ENCODE data around the gene MYB.
"Not testable (repeated sequence)": the region's sequence is repeated elsewhere in the genome, so short reads cannot be mapped to it uniquely, and the experiment has no call there.

MYB gene

DNA sequence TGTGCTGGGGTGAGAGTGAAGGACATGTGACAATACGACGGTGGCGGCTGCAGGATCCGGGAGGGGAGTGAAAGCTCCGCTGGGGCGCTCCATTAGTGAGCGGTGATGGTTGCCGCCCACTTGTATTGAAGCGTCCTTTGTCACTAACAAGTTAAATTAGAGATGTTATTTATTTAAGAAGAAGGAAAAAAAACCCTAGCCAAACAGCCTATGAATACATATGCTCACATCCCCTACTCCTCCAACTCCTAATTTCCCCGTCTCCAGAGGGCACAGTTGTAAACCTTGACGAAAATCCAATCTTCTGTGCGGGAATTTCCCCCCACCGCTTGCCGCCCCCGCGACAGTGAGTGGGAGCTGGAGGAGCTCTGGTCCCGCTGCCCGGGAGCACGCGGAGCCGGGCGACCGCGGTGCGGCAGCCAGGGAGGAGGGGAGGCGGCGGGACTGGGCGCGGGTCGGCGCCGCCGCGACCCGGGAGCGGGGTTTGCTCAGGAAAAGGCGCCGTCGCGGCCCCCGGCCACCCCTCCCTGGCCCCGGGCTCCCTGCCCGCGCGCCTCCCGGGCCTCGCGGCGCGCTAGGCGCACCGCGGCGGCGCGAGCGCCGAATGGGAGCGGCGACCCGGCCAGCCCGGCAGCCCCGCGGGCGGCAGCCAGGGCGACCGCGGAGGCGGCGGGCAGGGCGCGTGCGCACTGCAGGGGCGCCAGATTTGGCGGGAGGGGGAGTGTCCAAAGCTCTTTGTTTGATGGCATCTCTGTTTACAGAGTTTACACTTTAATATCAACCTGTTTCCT lies at the start of gene MYB:
Gene MYB (plus strand): TSS at position 767 of the 791 bp plus-strand sequence. CDS start 206 bp downstream, outside the sequence.
- DNase-seq = peak; percentile 79

- DNase-seq = no peak
Measured at GRCh38 chr6:135132776-135133175, 48.3 kb upstream of the MYB start.

- DNase-seq = no peak
Measured at GRCh38 chr6:135135835-135136234, 45.3 kb upstream of the MYB start.

DNA sequence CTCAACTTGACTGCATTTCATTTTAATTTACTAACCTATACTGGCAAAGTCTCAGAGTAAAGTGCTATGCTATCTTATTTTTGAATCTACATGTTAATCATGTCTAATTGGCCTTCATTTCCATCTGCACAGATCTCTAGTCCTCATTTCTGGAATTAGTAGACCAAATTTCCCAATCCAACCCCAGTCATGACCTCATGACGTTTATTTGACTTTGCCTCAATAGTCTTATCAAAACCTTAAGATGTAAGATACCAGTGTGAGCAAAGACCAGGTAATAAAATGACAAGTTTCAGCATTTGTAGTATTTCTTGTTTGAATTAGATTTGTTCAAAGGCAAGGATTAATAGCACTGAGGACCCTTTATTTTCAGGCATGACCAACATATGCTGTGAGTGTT lies 43.3 kb upstream of the MYB start:
- DNase-seq = no peak

DNA sequence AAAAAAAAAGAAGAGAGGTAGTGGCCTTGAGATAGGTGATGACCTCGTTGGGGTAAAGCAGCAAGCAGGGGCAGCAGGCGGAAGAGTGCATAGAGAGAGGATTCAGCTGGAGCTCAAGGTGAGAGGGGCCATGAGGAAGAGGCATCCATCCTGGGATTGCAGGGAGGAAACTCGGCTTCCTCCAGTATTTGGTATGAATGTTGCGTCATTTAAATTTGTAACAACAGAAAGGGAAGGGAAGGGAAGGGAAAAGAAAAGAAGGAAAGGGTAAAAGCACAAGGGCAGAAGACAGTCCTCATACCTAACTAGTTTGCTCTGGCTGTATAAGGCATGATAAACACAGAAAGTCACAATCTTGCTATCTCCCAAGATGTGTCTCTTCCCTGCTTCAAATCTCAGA lies 39.9 kb upstream of the MYB start:
- DNase-seq = no peak

DNA sequence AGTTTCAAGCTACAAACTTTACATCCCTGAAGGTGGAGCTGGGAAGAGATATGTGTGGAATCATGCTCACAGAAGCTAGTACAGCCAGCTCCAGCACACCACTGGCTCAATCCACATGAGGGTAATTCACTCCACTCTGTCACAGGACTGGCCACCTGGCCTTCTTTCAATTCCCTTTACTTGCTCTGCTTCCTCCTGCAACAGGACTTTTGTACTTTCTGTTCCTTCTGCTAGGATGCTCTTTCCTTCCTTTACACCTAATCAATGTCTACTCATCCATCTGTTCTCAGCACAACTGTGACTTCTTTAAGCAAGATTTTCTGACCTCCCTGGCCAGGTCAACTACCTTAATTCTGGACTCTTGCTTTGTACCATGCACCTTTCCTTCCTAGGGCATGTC lies 39.4 kb upstream of the MYB start:
- no peak for DNase-seq

GRCh38 chr6:135142232-135142631 lies 38.9 kb upstream of the MYB start:
- DNase-seq = not testable (repeated sequence)

DNA sequence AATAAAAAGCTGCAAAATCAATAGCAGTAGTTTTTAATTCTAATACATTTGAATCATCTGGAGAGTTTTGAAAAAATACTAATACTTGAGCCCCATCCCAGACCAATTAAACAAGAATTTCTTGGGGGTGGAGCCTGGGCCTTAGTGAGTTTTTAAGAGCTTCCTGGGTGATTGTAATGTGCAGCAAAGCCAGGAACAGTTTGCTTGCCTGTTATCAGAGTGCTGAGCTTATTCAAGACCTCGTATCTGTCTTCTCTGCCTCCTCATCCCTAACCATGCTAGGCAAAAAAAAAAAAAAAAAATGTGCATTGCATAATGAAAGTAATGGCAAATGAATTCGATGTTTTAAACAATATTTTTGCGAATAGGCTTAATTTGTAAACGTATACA lies 36.4 kb upstream of the MYB start:
- no peak for DNase-seq

- DNase-seq = no peak
Measured at GRCh38 chr6:135145063-135145800, 35.9 kb upstream of the MYB start.

GRCh38 chr6:135146162-135146934 lies 34.8 kb upstream of the MYB start:
- DNase-seq = no peak

GRCh38 chr6:135147637-135148592 lies 33.2 kb upstream of the MYB start:
- no peak for DNase-seq

- DNase-seq = no peak
Measured at GRCh38 chr6:135148889-135149288, 32.2 kb upstream of the MYB start.

DNA sequence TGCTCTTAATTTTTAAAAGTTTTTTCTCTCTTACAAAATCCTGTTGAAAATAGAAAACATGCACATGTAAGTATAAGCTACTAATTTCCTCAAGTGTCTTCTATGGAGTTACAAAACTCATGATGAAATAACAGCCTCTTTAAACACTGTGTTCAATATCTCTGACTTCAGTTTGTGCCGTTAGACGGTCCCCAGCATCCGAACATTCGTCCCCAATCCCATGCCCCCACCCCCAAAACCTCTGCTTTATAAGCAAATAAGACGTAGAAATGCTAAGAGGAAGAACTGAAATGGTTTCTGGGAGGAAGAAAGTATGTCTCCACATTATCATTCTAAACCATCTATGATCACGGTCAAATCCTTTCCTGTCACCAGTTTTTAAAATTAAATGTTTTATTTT lies 31.7 kb upstream of the MYB start:
- DNase-seq = no peak

- not testable (repeated sequence) for DNase-seq
Measured at GRCh38 chr6:135150481-135150880, 30.6 kb upstream of the MYB start.

- DNase-seq = not testable (repeated sequence)
Measured at GRCh38 chr6:135154125-135154524, 27.0 kb upstream of the MYB start.

DNA sequence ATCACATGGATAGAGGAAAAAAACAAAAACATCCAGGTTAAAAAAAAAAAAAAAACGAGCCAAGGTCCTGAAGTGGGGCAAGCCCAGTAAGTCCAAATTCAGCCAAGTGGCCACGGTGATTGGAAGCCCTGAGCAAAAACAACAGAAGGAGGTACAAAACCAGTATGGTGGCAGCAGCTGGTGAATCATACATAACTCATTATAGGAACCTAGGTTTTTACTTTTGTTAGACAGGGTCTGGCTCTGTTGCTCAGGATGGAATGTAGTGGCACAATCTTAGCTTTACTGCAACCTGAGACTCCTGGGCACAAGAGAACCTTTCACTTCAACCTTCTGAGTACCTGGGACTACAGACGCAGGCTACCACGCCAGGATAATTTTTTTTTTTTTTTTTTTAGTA lies 22.7 kb upstream of the MYB start:
- DNase-seq = no peak

DNA sequence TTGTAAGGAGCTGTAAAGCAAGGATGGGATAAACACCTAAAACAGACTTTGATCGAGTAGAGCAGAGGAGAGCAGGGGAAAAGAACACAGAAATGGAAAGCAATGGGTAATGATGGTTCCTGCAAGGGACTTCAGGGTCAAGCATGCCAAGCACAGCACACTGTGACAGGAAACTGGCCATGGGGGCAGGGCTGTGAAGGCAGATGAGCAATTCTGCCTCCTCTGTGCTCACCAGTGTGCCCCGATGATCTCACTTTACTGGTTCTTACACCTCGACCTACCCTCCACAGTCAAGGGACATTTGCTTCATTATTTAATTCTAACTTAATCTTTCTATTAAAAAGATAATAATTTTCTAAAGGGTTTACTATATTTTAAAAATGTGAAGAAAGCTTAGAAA lies 21.6 kb upstream of the MYB start:
- no peak for DNase-seq

GRCh38 chr6:135161411-135162395 lies 19.4 kb upstream of the MYB start:
- no peak for DNase-seq

DNA sequence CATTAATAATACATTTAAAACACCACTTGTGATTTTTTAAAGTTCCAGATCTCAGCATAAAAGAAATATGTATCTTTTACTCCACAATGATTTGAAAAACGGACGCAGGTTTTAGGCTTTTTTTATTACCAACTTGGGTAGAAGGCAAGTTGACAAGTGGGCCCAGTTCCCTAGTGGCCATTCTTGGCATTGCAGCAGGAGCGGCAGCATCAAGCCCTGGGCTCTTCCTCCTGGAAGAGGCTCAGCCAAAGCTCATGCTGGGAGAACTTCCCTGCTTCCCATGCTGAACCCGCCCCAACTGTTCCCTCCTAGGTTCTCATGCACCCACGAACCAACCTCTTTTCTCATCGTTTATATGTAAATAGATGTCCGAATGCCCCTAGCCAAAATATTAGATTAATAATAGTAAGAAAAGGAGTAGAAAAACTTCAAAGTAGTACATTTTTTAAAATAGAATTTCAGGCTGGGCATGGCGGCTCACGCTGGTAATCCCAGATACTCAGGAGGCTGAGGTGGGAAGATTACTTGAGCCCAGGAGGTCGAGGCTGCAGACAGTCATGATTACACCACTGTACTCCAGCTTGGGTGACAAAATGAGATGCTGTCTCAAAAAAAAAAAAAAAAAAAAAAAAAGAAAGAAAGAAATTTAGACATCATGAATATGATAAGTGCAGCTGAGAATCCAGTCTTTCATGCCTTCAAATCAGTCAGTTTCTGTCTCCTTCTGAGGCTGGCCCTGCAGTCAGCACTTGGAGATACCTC lies 18.2 kb upstream of the MYB start:
- peak; percentile 46 for DNase-seq

DNA sequence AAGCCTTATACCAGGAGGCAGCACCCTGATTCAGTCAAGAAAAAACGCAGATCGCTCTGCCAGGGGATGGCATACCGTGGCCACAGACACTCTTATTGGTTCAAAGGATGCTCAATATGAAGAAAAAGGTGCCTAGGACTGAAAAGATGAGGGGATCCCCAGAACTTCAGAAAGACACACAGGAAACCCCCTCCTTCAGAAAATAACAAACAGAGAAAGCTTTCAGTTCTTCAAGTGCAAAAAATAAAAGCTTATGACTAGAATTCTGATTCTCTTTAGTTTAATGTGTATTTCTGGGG lies 17.7 kb upstream of the MYB start:
- DNase-seq = peak; percentile 48

- not testable (repeated sequence) for DNase-seq
Measured at GRCh38 chr6:135164387-135164786, 16.7 kb upstream of the MYB start.

Data from activated T-cell treated with anti-CD3 and anti-CD28 coated beads, Interleukin-2, amount 50 U/mL, for 1 hour (primary cell).